ENCODE results near the gene SEMA7A. TPM values are rescaled to one million over a fixed set of nuclear protein-coding genes. Genes with fewer than 3 reads are reported as not detected.
A peak's percentile ranks its signal among the peaks of the same experiment; 100 is the strongest.

SEMA7A gene
- total and polyA plus RNA-seq, 2 of the 4 experiments (the other 2 are of a cell fraction): 30.5 to 87.3 TPM

- 0 out of 2 replicates have a peak overlapping the region, but pooled peaks have one; percentile 34 for H4K91ac ChIP-seq (ENCODE audit: insufficient read depth, low read depth, low read length)
- POLR2A ChIA-PET (ENCODE audit: unreplicated experiment): no interaction called here
- DNase-seq: no peak
- peak overlapping the region; percentile 97 for H2AK5ac ChIP-seq (ENCODE audit: low read depth, low read length)
- TF ChIP-seq MAZ (IDR thresholded peaks at IDR 0.05; ENCODE audit: borderline replicate concordance, low read depth, low read length) (no peak), RAD21 (IDR thresholded peaks at IDR 0.05; ENCODE audit: low read length) (no peak), RFX5 (IDR thresholded peaks at IDR 0.05; ENCODE audit: low read depth, low read length) (no peak)
- TF ChIP-seq, protein P1, sequence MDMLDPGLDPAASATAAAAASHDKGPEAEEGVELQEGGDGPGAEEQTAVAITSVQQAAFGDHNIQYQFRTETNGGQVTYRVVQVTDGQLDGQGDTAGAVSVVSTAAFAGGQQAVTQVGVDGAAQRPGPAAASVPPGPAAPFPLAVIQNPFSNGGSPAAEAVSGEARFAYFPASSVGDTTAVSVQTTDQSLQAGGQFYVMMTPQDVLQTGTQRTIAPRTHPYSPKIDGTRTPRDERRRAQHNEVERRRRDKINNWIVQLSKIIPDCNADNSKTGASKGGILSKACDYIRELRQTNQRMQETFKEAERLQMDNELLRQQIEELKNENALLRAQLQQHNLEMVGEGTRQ (IDR thresholded peaks at IDR 0.05; ENCODE audit: low read depth, low read length): no peak
- H4K5ac ChIP-seq (ENCODE audit: low read depth, low read length): no peak overlapping the region
- peaks cover 33% of the 10 kb centered on the region for H3K4me1 ChIP-seq (ENCODE audit: control insufficient read depth, insufficient read depth, low read length)
- intact Hi-C loops (cut with micrococcal nuclease): no loop called here
- H2BK5ac ChIP-seq (ENCODE audit: low read depth, low read length, poor library complexity, severe bottlenecking): peak overlapping the region; percentile 23
- H3K9me3 ChIP-seq (ENCODE audit: control insufficient read depth, insufficient read depth, low read length): no peaks in the 10 kb centered on the region
- H2AFZ ChIP-seq (replicated peaks; ENCODE audit: low read length, poor library complexity): peak overlapping the region; percentile 36
- no peak overlapping the region for H4K8ac ChIP-seq (ENCODE audit: low read depth in 2 of 2, low read length in 2 of 2)
- peak overlapping the region; percentile 93 for H2BK120ac ChIP-seq (ENCODE audit: low read depth, low read length)
- CTCF ChIA-PET: interaction anchor here (2.8 kb wide), 1 partner anchor 11 kb away, joined by 11 read pairs; no protein-coding TSS in a partner anchor
- WGBS, 2 experiments (ENCODE audit: extremely low coverage in 2 of 2, insufficient read length in 1 of 2): 100% methylated on average over 5 of the region's 13 CpGs; no CpG with 5 or more reads in 1 of the 2 experiments
- H3K56ac ChIP-seq (ENCODE audit: extremely low read depth, insufficient read depth, low read length): no peak overlapping the region
- ATAC-seq (ENCODE audit: low read depth): no peak
- H3K4ac ChIP-seq (ENCODE audit: low read depth, low read length): peak overlapping the region; percentile 92
- no peak overlapping the region for H3K4me2 ChIP-seq (ENCODE audit: low read depth, low read length)
- no TSS peak for BruUV-seq (replicated peaks)
- peak overlapping the region; percentile 74 for H2AK9ac ChIP-seq (replicated peaks; ENCODE audit: low read depth, low read length, poor library complexity)
- in situ Hi-C loops (cut with MboI; ENCODE audit: low sequenced_read_pairs): no loop called here
- H2BK20ac ChIP-seq (ENCODE audit: low read depth, low read length): peak overlapping the region; percentile 66; the same call in 1 of the 2 replicates
- no peak overlapping the region for H3K9ac ChIP-seq (ENCODE audit: low read depth, low read length)
- H4K20me1 ChIP-seq (ENCODE audit: insufficient read depth, low read length): no peaks in the 10 kb centered on the region
- no peak overlapping the region for H3K23ac ChIP-seq (ENCODE audit: low read depth, low read length)
- H3K4me3 ChIP-seq (ENCODE audit: insufficient read depth, low read depth, low read length): no peak overlapping the region
- peaks cover 37% of the 10 kb centered on the region for H3K9me1 ChIP-seq (ENCODE audit: insufficient read depth, low read length)
- H3K27ac ChIP-seq (ENCODE audit: insufficient read depth, low read length): no peak overlapping the region
- dilution Hi-C loops (cut with HindIII; ENCODE audit: low sequenced_read_pairs, unreplicated experiment): no loop called here
- H3K36me3 ChIP-seq (ENCODE audit: control insufficient read depth, insufficient read depth, low read length): no peaks in the 10 kb centered on the region
- no peak overlapping the region for H3K18ac ChIP-seq (ENCODE audit: low read depth, low read length)
- no peaks in the 10 kb centered on the region for H3K27me3 ChIP-seq (ENCODE audit: control insufficient read depth, insufficient read depth, low read length)
- H3K14ac ChIP-seq (replicated peaks; ENCODE audit: low read depth, low read length): peak overlapping the region; percentile 66
- H3K79me1 ChIP-seq (ENCODE audit: low read depth in 1 of 2, low read length in 2 of 2): peaks cover 0 to 19% of the 10 kb centered on the region in 2 experiments; a peak in 3 of 4 replicates
- peak overlapping the region; percentile 95; the same call in 2 of the 3 replicates for H2BK15ac ChIP-seq (ENCODE audit: low read depth, low read length)
Observed at GRCh38 chr15:74393423-74393822, 40.3 kb downstream of the SEMA7A start.
